HG03457 (cell line): Measurements from ENCODE around the gene COPS9.

Experiments
- ATAC-seq: cut with Tn5 transposase; IDR thresholded peaks from one replicate; pipeline ENCODE4 v1.9.1; 2021; ENCODE audit warnings: moderate number of reproducible peaks; ENCODE audit not compliant: unreplicated experiment

The COPS9 gene

GRCh38 chr2:240137596-240138253 is 1.6 kb upstream of the COPS9 start:
- ATAC-seq: no peak

- ATAC-seq: no peak
These were observed 677 bp upstream of the COPS9 start for GRCh38 chr2:240136671-240137292.

GRCh38 chr2:240135706-240136012 is 446 bp downstream of the COPS9 start:
- peak; percentile 19 for ATAC-seq

GRCh38 chr2:240134956-240135520 is 1.1 kb downstream of the COPS9 start:
- no peak for ATAC-seq

GRCh38 chr2:240134466-240134865 is 1.6 kb downstream of the COPS9 start:
- ATAC-seq: no peak

- ATAC-seq: no peak
These were observed 2.7 kb downstream of the COPS9 start for GRCh38 chr2:240133401-240133800.

- no peak for ATAC-seq
These were observed 3.5 kb downstream of the COPS9 start for GRCh38 chr2:240132651-240132980.

- no peak for ATAC-seq
These were observed 4.0 kb downstream of the COPS9 start for GRCh38 chr2:240131941-240132650.

GRCh38 chr2:240131296-240131695 is 4.8 kb downstream of the COPS9 start:
- no peak for ATAC-seq

GRCh38 chr2:240130393-240131195 is 5.5 kb downstream of the COPS9 start:
- ATAC-seq: no peak

- ATAC-seq: no peak
These were observed 6.2 kb downstream of the COPS9 start for GRCh38 chr2:240129731-240130392.

- ATAC-seq: no peak
These were observed 6.8 kb downstream of the COPS9 start for GRCh38 chr2:240129311-240129710.

GRCh38 chr2:240128608-240129145 is 7.4 kb downstream of the COPS9 start:
- ATAC-seq: no peak

- ATAC-seq: no peak
These were observed 8.0 kb downstream of the COPS9 start for GRCh38 chr2:240127911-240128607.

GRCh38 chr2:240127191-240127750 is 8.8 kb downstream of the COPS9 start:
- no peak for ATAC-seq

- no peak for ATAC-seq
These were observed 9.4 kb downstream of the COPS9 start for GRCh38 chr2:240126731-240127130.

- ATAC-seq: no peak
These were observed 10.4 kb downstream of the COPS9 start for GRCh38 chr2:240125742-240126141.

GRCh38 chr2:240124651-240125030 is 11.5 kb downstream of the COPS9 start:
- ATAC-seq: no peak

- no peak for ATAC-seq
These were observed 12.1 kb downstream of the COPS9 start for GRCh38 chr2:240123821-240124650.
